Neutrophil (primary cell): Measurements from ENCODE around the gene ZNF789.

Source experiments
- H3K27ac ChIP-seq: fragments of 200-600 bp; sonication (generic); 2 replicates; pipeline ENCODE4 v1.5.1; 2016; ENCODE audit warnings: mild to moderate bottlenecking, moderate library complexity
- H3K27me3 ChIP-seq: fragments of 200-600 bp; sonication (generic); 2 replicates; pipeline ENCODE4 v1.6.0; 2016; ENCODE audit warnings: mild to moderate bottlenecking
- H3K36me3 ChIP-seq: fragments of 200-600 bp; sonication (generic); 2 replicates; pipeline ENCODE4 v1.5.1; 2017
- H3K4me1 ChIP-seq, 2 experiments: fragments of 200-600 bp in 1 of 2; sonication (generic) in 1 of 2; 1 replicate in 1 of 2; 2 replicates in 1 of 2; pipeline versions ENCODE4 v1.5.1 to v1.6.1; 2013 to 2016; ENCODE audit warnings: low read depth in 1 of 2, low read length in 1 of 2, mild to moderate bottlenecking in 1 of 2, moderate library complexity in 1 of 2; ENCODE audit not compliant: control insufficient read depth in 1 of 2, insufficient read depth in 1 of 2
- H3K4me3 ChIP-seq, 2 experiments: fragments of 200-600 bp in 1 of 2; sonication (generic) in 1 of 2; 1 replicate in 1 of 2; 2 replicates in 1 of 2; pipeline ENCODE4 v1.5.1; 2013 to 2016; ENCODE audit warnings: low read depth in 1 of 2, low read length in 1 of 2, mild to moderate bottlenecking in 1 of 2, moderate library complexity in 1 of 2
- H3K9me3 ChIP-seq: fragments of 200-600 bp; sonication (generic); 2 replicates; pipeline ENCODE4 v1.5.1; 2016
- CTCF ChIP-seq: fragments of 200-600 bp; sonication (generic); IDR thresholded peaks from 2 replicates; pipeline ENCODE4 v1.5.1; 2016; ENCODE audit warnings: antibody characterized with exemption

Gene ZNF789

GRCh38 chr7:99505324-99505662, 32.6 kb downstream of the ZNF789 start:
- TF ChIP-seq CTCF, result no peak
- H3K9me3 ChIP-seq, result no peaks in the 10 kb centered on the region
- H3K36me3 ChIP-seq, result no peaks in the 10 kb centered on the region
- H3K27me3 ChIP-seq, result no peaks in the 10 kb centered on the region
- H3K4me3 ChIP-seq, result peak overlapping the region; percentile 91 to 92
- peaks cover 28 to 30% of the 10 kb centered on the region in 2 experiments for H3K4me1 ChIP-seq
- peak overlapping the region; percentile 90 for H3K27ac ChIP-seq

GRCh38 chr7:99514050-99514449, 41.4 kb downstream of the ZNF789 start:
- Histone ChIP-seq H3K4me3 (no peak overlapping the region), H3K9me3 (no peaks in the 10 kb centered on the region), H3K4me1 (no peaks in the 10 kb centered on the region), H3K27ac (no peak overlapping the region), H3K27me3 (no peaks in the 10 kb centered on the region), H3K36me3 (peaks cover 56% of the 10 kb centered on the region)
- TF ChIP-seq CTCF, result no peak

GRCh38 chr7:99521399-99521798, 48.7 kb downstream of the ZNF789 start:
- H3K27me3 ChIP-seq, result no peaks in the 10 kb centered on the region
- no peaks in the 10 kb centered on the region for H3K9me3 ChIP-seq
- peaks cover 47% of the 10 kb centered on the region for H3K36me3 ChIP-seq
- no peaks in the 10 kb centered on the region for H3K4me1 ChIP-seq
- no peak overlapping the region for H3K27ac ChIP-seq
- no peak overlapping the region for H3K4me3 ChIP-seq
- no peak for TF ChIP-seq CTCF

GRCh38 chr7:99525713-99526440, 53.2 kb downstream of the ZNF789 start:
- Histone ChIP-seq H3K4me3 (no peak overlapping the region), H3K4me1 (no peaks in the 10 kb centered on the region), H3K36me3 (peaks cover 53% of the 10 kb centered on the region), H3K9me3 (peaks cover 9% of the 10 kb centered on the region), H3K27ac (no peak overlapping the region), H3K27me3 (no peaks in the 10 kb centered on the region)
- TF ChIP-seq CTCF, result no peak

- H3K4me1 ChIP-seq, result no peaks in the 10 kb centered on the region
- H3K4me3 ChIP-seq, result no peak overlapping the region
- no peak for TF ChIP-seq CTCF
- H3K9me3 ChIP-seq, result peaks cover 32% of the 10 kb centered on the region
- H3K36me3 ChIP-seq, result peaks cover 28% of the 10 kb centered on the region
- H3K27ac ChIP-seq, result no peak overlapping the region
- no peaks in the 10 kb centered on the region for H3K27me3 ChIP-seq
Measured at GRCh38 chr7:99531354-99531765, 58.7 kb downstream of the ZNF789 start.
